NOMO-1 treated with dmso at 0.1 percent for 144 hours (cell line): ENCODE measurements around the gene SLC1A3.
A peak's percentile ranks its signal among the peaks of the same experiment; 100 is the strongest.

Source experiments
- DNase-seq: peaks from one replicate; lab custom pipeline; 2025; ENCODE audit not compliant: unreplicated experiment; lab: John Stamatoyannopoulos, UW

Gene SLC1A3

DNA sequence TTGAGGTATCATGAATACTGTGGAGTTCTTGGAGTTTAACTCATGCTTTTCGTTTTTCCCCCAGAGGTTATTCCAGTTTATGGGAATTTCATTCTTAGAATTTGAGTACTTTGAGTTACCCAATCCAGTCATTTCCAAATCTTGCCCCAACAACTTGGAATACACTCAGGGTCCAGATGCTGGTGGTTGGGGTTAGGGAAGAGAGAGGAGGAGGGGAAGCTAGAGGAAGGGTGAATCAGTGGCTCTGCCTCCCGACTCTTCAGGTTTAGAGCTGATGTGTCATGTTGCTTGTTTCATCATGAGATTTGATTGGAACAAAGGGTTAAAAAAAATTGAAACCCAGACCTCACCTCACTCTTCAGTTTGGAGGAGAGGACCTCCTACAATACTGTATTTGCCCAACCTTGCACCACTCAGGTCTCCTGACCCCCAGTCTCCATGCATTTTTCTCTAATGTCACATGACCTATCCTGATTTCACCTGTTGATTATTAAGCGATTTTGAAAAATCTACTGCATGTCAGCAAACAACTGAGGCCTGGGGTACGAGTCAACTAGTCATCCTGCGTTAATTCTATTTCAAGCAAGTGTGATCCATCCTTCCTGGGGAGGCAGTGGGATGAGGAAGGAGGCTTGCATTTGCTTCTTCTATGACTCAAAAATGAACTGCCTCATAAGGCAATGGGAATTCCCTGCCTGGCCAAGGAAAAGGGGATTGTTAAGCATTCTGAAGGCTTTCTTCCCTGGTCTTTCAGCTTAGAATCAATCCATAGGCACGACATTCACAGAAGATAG lies 6.2 kb upstream of the SLC1A3 start:
- no peak for DNase-seq

DNA sequence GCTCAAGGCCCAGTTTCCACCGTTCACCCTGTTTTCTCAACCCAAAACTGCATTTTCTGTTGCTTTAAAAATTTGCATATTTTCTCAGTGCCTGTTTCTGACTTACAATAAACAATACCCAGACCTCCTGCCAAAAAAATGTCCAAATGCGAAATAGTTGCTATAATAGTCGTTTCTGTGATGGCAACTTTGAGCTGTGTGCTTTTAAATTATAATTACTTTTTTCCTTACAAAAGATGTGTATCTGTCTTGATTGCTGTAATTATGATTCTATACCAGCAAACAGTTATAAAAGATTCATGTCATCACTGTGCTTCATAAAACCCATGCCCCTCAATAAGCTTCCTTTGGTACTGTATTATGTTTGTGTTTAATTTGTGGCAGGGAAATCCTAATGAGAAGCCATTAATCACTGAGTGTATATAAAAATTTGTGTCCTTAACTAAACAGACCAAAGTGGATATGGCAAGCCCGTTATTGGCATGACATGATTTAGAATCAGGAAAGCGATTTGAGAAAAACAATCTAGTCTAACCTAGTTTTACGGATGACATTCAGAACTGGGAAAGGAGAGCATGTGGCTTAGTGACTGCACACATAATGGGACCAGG lies 5.4 kb upstream of the SLC1A3 start:
- DNase-seq = no peak

DNA sequence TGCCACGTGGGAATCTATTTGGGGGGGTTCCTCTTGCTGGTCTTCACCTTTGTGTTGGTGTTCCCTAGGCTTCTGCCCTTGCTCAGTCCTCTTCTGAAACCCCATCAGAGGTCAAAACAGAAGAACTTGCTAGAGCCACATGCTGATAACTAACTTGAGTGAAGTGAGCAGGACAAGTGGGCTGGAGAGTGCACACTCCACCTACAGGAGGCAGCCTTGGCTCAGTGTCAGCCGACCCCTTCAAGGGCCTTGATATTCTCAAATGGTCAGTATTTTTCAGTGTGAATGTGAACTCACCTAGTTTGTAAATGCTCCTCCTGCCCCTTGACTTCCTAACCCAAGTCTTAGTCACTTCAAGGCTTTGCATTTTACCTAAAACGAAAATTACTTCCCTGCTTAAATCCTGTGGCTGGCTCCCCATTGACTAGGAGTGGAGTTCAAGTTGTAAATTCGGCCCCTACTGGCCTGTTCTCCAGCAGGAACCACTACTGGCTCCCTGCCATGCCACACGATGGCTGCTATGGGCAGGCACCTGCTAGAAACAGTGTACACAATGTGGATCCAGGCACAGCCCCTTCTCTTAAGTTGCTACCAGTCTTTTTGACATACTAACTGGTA lies 3.6 kb upstream of the SLC1A3 start:
- no peak for DNase-seq

DNA sequence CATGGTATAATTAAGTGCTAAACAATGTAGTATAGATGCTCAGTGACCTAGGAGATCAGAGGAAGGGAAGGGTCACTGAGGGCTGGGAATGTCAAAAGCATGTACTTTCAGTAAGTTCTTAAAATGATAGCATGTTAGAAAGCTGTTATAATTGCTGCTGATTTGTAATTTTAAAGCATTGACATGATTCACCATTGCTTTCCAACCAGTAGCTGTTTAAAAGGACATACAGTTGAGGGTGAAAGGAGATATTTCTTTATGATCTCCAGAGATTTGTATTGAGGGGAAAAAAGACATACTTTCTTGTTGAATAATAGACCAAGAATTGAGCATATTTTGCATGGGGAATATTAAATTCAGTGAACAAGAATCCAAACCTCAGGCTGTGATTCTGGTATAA lies 1.2 kb upstream of the SLC1A3 start:
- no peak for DNase-seq

DNA sequence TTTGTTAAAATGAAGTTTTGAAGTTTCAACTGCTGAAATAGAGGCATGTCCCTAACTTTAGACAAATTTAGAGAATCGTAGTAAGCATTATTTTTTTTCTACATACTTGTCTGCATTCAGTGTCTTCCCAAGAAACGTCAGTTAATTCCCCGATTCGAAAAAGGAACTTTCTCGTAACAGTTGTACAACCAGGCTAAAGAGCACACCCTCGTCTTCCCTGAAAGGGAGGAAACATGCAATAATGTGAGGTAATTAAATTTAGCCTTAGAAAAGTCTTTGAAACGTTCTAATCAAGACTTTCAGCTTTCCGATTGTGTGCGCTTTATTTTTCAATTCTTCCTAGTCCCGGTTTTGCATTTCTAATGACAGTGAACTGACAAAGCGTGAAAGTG lies 374 bp upstream of the SLC1A3 start:
- DNase-seq = no peak

DNA sequence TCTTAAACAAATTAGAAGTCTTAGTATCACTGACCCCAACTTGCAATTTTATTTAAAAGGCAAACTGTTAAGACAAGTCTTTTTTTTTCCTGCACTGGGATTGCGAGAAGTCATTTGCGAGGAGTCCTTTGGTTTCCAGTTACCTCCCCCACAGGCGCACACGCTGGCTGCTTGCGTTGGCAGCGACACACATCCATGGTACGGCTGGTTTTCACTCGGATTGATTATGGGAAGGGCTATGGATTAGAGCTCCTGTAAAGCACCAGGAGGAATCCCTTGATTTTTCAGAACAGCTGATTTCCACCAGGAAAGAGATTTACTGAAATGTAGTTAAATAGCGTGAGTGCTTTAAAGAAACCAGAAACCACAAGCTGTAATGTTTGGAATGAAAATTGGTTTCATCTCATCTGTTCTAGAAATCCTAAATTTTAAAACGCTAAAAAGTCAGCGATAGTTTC lies 737 bp downstream of the SLC1A3 start:
- peak; percentile 57 for DNase-seq

DNA sequence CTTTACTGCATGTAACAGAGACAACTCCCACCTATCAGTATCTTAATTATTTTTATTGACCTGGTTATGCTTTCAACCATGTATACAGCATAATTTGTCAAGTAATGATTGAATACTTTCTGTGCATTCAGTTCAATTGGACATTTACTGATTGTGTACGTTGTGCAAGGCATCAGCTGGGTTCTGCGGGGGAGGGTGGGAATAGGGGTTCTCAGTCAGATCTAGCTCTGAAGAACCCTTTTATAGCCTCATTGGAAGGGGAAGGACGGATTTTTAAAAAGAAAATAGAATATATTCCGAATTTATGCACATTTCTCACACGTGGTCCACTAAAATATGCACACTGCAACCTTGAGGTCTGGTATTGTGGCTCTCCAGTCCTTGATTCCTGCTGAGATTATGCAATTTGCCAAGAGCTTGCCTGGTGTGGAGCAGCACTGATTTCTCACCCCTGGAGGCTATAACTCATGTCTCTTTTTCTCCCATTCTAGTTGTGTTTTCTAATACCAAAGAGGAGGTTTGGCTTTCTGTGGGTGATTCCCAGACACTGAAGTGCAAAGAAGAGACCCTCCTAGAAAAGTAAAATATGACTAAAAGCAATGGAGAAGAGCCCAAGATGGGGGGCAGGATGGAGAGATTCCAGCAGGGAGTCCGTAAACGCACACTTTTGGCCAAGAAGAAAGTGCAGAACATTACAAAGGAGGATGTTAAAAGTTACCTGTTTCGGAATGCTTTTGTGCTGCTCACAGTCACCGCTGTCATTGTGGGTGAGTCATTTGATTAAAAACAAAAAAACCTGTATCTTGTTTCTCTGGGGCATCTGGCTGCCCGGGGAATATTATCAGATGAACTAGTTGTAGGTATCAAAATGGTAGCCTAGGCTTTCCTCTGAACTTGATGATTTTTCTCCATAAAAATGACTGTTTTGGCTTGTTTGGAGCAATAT lies 1.7 kb downstream of the SLC1A3 start:
- DNase-seq = no peak

DNA sequence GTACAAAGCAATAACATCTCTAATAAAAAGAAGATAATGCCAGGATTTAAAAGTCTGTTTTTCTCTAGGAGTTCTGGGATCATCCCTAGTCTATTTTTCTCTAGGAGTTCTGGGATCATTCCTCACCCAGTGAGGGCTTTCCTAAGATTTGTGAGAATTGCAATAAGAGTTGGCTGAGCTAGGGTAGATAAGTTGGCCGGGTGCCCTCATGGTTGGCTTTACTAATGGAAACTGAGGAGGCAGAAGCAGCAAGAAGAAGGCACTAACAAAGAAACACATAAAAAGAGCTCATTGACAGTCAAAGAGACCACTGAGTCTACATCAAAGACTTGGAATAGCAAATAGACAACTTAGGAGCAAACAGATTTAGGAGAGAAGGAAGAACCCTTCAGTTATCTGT lies 4.2 kb downstream of the SLC1A3 start:
- DNase-seq = no peak

DNA sequence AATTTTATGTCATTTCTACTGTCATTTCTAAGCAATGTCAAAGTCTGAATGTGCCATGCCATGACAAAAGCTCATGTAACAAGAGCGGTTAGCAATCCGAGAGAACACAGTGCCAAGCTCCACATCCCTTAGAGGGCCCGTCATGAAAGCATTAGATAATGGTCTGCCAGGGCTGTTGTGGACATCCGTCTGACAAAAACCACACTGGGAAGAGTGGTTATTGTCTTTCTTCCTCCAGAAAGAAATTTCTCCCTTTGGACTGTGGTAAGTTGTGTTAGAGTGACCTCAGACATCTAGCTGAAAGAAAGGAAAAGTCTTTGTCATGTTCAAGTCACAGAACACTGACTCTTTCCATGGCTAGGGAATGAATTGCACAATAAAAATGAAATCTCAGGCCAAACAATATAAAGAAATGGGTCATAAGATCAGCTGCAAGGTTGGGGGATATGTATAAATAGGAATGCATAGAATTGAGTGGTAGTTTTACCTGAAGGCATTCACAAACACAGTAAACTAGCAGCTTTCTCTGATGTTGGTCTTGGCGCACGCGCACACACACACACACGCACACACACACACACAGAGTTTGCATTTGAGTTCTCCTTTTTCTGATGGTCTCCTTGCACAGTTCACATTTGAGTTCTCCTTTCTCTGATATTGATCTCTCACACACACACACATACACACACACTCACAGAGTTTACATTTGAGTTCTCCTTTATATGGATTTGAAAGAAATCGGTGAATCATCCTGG lies 5.3 kb downstream of the SLC1A3 start:
- no peak for DNase-seq

DNA sequence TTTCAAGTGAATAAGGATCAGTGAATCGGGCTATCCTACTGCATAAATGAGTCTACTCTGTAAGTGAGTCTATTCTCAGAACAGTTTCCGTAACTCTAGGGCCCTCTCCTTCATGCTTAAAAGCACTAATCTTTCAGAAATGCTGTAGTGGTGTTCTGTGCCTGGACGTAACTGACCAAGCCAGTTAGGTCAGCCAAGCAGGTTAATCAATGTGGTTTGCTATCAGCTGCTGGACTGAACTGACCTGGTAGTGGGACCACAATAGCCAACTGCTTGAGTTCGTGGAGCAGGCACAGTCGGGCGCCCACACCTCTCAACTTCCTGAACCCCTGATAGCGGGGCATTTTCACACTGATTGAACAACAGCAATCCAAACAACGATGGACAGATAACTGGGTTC lies 6.8 kb downstream of the SLC1A3 start:
- no peak for DNase-seq

DNA sequence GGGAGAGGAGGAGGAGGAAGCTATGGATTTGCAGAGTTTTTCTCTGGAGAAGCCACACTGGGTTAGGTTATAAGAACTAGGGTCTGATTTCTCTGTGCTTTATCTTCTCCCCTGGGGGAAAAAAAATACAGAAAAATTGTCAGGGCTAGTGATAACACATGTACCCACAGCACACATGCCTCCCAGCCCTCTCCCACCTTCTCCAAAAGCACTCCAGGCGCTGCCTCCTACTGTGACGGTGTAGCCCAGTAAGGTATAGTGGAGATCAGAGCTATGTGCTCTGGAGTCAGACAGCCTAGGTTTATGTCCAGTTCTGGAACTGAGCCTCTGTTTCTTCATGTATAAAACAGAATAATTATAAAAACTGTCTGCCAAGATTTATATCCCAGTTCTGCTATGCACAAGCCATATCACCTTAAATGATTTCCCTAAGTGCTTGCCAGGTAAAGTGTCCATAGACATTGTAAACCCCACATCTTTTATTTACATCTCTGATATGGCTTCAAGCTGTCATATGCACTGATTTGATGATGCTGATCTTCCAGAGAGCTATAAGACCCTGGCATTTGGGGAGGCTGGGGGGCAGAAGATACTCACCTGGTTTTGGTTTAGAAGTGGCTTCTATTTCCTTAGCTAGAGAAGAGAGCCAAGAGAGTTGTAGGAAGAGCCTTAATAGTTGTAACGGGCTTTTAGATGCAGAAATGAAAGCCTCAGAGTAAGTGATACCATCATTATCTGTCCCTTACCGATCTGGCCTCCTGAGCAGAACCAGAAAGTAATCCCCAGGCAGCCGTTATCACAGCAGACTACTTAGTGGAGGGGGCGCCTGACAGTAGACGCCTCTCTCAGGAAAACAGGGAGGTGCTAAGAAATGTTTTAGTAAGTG lies 7.6 kb downstream of the SLC1A3 start:
- DNase-seq = no peak

DNA sequence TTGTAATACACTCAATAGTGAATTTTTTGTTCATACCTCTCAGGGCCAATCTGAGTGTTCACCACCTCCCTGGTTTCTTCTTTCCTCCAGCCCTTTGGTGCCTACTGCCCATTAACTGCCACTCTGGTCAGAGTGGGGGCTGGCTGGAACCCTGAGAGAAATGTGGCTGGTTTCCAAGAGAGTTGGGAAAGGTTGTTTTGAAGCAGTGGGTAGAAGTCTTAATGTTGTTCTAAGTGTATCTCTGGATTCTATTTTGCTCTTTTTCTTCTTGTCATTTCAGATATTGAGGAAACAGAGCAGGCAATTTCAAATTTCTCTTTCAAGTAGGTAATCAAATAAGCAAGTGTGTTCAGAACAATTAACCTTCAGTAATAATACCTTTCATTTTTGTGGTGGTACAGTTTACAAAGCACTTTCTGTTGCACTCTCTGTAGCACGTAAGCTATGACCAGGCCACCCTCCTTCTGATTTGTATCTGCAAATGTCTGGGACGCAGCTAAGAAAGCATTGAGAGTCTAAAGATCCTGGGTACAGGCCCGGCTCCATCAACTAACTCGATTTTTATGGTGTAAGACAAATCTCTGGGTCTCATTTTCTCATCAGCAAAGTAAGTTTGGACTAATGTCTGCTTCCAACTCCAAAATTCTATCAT lies 8.4 kb downstream of the SLC1A3 start:
- DNase-seq = no peak

DNA sequence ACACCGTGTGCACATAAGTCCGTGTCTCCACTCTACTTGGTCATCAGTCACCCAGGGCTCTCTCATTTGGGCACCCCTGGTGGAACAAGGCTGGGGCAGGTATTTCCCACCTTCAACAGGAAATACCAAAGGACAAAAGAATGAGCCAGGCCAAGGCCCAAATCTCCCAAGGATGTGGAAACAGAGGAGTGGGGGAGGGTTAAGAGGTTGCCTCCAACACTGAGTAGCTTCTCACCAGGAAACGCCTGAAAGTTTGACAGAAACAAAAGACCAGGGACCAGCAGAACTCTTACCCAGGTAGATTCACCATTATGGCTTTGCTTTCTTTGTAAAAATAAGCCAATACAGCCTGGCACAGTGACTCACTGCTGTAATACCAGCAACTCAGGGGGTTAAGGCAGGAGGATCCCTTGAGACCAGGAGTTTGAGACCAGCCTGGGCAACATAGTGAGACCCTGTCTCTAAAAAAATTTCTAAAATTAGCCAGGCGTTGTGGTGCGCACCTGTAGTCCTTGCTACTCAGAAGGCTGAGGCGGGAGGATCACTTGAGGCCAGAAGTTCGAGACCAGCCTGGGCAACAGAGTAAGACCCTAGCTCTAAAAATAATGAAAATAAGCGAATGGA lies 12.7 kb downstream of the SLC1A3 start:
- no peak for DNase-seq

DNA sequence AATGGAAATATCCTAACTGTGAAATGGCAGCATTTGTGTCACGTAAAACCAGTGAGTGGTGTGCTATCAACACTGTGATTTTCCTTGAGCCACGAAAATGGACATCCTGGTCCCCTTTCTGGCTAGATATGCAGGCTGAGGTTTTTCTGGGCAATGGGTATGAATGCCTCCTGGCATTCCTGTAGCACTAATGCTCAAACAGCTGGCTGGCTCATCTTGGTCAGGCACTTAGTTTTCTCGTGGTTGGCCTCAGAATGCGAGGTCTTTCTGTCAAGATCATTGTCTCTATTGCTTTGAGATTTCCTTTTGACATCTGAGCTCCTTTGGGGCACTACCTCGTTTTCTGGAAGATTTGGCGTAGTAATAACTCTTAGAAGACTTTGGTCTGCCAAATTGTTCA lies 15.6 kb downstream of the SLC1A3 start:
- no peak for DNase-seq

DNA sequence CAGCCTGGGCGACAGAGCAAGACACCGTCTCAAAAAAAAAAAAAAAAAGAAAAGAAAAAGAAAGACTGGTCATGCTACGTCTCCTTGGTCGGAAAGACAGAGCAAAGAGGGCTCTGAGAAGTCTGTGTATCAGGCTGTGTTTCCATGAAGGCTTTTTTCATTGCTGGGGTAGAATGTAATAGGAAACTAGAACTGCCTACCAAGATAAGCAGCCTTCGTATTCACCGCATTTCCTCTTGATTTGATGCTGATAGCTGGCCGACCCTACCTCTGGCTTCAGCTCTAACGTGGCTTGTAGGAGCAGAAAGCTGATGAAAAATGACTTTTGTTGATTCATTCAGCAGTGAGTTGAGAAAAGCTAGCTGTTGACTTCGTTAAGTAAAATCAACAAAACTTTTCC lies 17.4 kb downstream of the SLC1A3 start:
- DNase-seq = no peak

DNA sequence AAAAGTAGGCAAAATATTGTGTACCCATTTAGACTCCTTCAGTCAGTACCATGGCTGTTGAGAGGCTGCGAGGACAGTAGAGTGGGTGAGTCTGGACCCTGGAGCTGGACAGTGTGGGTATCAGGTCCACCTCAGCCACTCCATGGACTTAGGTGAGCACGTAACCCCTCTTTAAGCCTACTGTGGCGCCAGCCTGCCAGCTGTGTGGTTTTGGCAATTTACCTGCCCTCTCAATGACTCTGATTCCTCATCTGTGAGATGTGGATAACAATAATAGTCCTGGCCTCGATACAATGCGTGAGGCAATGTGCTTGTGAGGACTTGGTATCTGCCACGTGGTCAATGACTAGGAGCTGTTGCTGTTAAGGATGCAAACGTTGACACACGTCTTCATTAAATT lies 17.9 kb downstream of the SLC1A3 start:
- DNase-seq = no peak

DNA sequence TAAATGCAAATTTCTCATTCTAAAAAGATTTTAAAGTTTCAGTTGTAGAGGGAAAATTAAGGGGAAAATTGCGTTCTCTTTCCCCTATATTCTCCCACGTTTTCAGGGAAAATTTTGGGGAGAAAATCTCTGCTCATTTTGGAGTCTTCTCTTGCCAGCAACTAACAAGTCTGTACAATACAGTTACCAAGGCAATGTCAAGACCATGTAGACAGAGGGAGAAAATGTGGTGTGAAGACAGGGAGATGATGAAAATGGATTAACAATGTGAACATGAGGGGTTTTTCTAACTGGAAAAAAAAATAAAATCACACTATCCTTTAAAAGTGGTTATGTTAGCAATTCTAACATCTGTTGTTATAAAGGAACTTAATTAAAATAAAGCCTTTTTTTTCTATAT lies 22.3 kb downstream of the SLC1A3 start:
- DNase-seq = no peak

DNA sequence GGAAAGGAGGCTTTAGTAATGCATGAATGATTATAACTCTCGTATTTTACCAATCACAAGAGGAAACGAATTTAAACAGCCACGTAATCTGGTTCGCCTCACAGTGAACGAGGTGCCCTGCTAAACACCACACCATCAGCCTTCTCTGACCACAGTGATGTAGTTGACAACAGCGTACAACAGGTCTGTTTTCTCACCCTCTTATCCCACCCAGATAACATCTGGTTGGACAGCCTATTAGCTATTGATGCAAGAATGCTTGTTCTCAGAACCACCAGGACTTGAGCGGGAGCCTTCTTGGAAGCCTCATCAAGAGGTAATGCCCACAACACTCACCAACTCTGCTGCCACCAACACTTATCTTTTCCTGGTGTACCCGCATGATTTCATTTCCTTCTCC lies 23.3 kb downstream of the SLC1A3 start:
- DNase-seq = no peak
